Panc1 (cell line): ENCODE data around the gene NDUFB8.

Source experiments
- CTCF ChIP-seq: fragments of 450-650 bp; IDR thresholded peaks from 2 replicates; pipeline ENCODE4 v1.5.1; 2017; ENCODE audit warnings: mild to moderate bottlenecking
- POLR2AphosphoS5 ChIP-seq: IDR thresholded peaks from 2 replicates; pipeline ENCODE4 v1.6.1; 2012; ENCODE audit warnings: mild to moderate bottlenecking, low read depth, low read length, moderate library complexity
- SIN3A ChIP-seq: IDR thresholded peaks from 2 replicates; pipeline ENCODE4 v1.6.1; 2012; ENCODE audit warnings: low read depth, mild to moderate bottlenecking, low read length, moderate library complexity, borderline replicate concordance; ENCODE audit not compliant: insufficient read depth
- TCF7L2 ChIP-seq: IDR thresholded peaks from 2 replicates; pipeline ENCODE4 v1.6.1; 2011; ENCODE audit warnings: mild to moderate bottlenecking, low read depth, low read length, inconsistent platforms
- TF ChIP-seq, protein P1 (sequence below), 2 experiments: IDR thresholded peaks; 2 replicates each; pipeline ENCODE4 v1.6.1; 2011 to 2012; ENCODE audit warnings: low read depth in 2 of 2, control low read depth in 1 of 2, low read length in 1 of 2, mild to moderate bottlenecking in 1 of 2, moderate library complexity in 1 of 2; ENCODE audit not compliant: insufficient read depth in 1 of 2

DNA sequence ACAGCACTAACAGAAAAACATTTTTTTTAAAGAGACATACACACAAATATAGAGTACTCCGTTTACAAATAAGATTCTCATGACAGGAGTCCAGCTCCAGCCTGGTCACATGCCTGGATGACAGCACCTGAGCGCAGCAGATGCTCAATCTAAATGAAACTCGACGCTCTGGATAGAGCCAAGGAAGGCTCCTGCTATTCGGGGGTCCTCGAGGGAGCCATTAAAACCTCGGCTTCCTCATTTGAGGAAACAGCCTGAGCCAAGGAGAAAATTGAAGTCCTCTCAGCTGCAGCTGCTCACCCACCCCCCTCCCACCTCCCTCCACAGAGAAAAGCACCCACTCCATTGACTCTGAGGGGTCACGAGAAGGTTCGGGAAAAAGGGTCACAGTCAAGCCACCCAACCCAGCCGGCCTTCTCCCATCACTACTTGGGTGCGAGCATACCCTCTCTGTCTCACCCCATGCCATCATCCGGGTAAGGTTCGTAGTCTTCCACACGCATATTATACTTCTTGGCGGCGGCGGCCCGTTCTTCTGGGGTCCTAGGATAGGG is 673 bp downstream of the NDUFB8 start:
- TF ChIP-seq CTCF (no peak), POLR2AphosphoS5 (no peak), SIN3A (0 out of 2 replicates have a peak, but pooled peaks have one; percentile 13), TCF7L2 (no peak)
- TF ChIP-seq, protein P1, sequence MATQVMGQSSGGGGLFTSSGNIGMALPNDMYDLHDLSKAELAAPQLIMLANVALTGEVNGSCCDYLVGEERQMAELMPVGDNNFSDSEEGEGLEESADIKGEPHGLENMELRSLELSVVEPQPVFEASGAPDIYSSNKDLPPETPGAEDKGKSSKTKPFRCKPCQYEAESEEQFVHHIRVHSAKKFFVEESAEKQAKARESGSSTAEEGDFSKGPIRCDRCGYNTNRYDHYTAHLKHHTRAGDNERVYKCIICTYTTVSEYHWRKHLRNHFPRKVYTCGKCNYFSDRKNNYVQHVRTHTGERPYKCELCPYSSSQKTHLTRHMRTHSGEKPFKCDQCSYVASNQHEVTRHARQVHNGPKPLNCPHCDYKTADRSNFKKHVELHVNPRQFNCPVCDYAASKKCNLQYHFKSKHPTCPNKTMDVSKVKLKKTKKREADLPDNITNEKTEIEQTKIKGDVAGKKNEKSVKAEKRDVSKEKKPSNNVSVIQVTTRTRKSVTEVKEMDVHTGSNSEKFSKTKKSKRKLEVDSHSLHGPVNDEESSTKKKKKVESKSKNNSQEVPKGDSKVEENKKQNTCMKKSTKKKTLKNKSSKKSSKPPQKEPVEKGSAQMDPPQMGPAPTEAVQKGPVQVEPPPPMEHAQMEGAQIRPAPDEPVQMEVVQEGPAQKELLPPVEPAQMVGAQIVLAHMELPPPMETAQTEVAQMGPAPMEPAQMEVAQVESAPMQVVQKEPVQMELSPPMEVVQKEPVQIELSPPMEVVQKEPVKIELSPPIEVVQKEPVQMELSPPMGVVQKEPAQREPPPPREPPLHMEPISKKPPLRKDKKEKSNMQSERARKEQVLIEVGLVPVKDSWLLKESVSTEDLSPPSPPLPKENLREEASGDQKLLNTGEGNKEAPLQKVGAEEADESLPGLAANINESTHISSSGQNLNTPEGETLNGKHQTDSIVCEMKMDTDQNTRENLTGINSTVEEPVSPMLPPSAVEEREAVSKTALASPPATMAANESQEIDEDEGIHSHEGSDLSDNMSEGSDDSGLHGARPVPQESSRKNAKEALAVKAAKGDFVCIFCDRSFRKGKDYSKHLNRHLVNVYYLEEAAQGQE (IDR thresholded peaks at IDR 0.05; ENCODE audit: insufficient read depth in 1 of 2, low read depth in 2 of 2, low read length in 1 of 2) = no peak
